Retinal pigment epithelial cell (primary cell): ENCODE data around the gene ZCCHC7.
"Not testable (repeated sequence)": the region's sequence is repeated elsewhere in the genome, so short reads cannot be mapped to it uniquely, and the experiment has no call there.

Experiments
- DNase-seq: peaks from one replicate; pipeline ENCODE4 v3.0.0-alpha.2; 2010; ENCODE audit warnings: low read depth
- H3K4me3 ChIP-seq: 2 replicates; pipeline ENCODE4 v1.5.1; 2011; ENCODE audit warnings: mild to moderate bottlenecking, low read length, control low read depth, moderate library complexity
- TF ChIP-seq, protein P1 (sequence below): conservative IDR thresholded peaks from 2 replicates; pipeline ENCODE4 v1.5.1; 2011; ENCODE audit warnings: low read depth, low read length, control low read depth, inconsistent platforms

ZCCHC7 gene

DNA sequence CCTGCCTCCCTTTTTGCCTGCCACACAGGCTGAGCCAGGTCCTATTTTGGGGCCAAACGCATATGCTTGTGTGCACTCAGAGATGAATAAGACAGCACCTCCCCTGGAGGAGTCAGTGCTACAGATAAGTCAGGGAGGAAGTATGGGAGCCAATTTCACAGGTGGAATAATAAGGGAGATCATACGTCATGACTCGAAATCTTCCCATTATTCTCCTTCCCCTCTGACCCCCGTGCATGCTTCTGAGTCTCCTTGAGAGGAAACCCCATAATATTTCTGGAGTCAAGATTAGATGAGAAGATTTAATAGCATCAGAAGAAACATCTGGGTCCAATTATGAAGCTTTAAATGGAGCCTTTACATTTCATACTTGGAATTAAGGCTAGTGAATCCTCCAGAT, 15.1 kb upstream of the ZCCHC7 start:
- H3K4me3 ChIP-seq, result no peak overlapping the region
- DNase-seq, result no peak
- TF ChIP-seq, protein P1, sequence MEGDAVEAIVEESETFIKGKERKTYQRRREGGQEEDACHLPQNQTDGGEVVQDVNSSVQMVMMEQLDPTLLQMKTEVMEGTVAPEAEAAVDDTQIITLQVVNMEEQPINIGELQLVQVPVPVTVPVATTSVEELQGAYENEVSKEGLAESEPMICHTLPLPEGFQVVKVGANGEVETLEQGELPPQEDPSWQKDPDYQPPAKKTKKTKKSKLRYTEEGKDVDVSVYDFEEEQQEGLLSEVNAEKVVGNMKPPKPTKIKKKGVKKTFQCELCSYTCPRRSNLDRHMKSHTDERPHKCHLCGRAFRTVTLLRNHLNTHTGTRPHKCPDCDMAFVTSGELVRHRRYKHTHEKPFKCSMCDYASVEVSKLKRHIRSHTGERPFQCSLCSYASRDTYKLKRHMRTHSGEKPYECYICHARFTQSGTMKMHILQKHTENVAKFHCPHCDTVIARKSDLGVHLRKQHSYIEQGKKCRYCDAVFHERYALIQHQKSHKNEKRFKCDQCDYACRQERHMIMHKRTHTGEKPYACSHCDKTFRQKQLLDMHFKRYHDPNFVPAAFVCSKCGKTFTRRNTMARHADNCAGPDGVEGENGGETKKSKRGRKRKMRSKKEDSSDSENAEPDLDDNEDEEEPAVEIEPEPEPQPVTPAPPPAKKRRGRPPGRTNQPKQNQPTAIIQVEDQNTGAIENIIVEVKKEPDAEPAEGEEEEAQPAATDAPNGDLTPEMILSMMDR, result no peak

DNA sequence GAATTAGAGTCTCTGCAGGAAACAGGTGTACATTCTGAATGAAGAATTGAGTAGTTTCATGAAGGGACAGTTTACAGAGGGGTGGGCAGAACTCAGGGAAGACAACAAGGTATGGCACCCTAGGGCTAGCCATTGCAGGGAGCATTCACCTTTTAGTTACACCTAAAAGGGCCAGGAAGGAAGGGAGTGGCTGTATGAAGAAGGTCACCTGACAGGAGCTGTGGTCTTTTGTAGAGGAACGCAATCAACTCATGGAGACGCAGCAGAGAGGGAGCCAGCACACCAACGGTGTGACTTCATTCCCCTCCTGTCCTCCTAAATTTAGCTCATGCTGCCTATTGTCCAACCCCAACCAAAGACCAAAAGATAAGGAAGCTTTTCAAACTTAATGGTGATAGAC, 12.7 kb upstream of the ZCCHC7 start:
- H3K4me3 ChIP-seq, result no peak overlapping the region
- TF ChIP-seq, protein P1, result no peak
- DNase-seq, result no peak

DNA sequence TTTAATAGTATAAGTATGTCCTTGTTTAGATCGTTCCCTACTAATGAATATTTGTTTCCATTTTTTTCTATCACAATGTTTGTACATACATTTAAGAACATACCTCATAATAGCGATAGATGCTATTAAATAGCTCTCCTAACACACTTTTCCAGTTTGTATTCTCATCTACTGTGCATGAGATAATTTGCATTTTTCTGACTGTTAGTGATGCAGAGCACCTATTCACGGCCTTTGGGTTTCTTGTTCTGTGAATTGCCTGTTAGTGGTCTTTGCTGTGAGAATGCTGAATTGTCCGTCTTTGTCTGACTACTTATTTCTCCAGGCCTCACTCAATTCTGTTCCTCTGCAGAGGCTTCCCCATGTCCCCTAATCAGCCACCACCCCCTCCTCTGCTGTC, 5.9 kb upstream of the ZCCHC7 start:
- H3K4me3 ChIP-seq, DNase-seq: not testable (repeated sequence)

- TF ChIP-seq, protein P1, result no peak
- DNase-seq, result no peak
- H3K4me3 ChIP-seq, result no peak overlapping the region
Observed at GRCh38 chr9:37117956-37118355, 2.4 kb upstream of the ZCCHC7 start.

- TF ChIP-seq, protein P1, result no peak
- H3K4me3 ChIP-seq, result no peak overlapping the region
- no peak for DNase-seq
Observed at GRCh38 chr9:37119360-37119759, 1.0 kb upstream of the ZCCHC7 start.

DNA sequence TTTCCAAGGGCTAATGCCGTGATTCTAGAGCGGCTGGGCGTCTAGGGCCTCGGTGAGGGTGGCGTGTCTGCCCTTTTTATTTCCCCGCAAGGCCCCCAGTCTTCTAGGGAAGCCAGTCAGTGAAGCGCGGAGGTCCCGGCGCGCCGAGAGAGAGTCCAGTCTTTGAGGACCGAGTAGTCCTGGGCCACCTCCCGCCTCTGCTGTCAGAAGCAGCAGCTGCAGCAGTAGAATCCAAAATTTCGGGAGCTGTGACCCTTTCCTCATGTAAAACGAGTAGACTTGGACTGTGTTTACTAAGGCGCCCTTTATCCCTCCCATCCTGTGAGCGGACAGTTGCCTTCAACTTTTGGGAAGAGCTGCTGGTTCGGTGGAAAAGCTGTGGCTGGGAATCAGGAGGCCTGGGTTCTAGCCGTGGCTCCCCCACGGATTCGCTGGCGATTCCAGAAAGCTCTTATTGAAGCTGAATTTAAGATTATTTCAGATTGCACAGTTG, 515 bp downstream of the ZCCHC7 start:
- DNase-seq, result not testable (repeated sequence)
- peak overlapping the region; percentile 86 for H3K4me3 ChIP-seq

DNA sequence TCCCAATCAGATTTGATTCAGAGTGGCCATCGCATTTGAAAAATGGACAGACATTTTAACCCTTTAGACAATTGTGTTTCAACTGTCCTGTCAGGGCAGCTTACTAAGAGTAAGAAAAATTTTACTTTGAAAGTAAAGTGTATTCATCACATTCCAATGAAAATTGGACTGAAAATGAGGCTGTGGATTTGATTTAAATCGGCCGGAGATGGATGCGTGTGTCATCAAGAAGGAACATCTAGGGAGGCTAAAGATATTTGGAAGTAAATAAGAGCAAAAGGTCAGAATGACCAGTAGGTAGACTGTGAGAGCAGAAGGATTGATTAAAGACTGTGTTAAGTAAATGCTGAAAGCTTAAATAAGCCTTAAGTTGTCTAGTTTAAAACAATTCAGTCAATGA, 1.5 kb downstream of the ZCCHC7 start:
- TF ChIP-seq, protein P1, result no peak
- peak overlapping the region; percentile 86 for H3K4me3 ChIP-seq
- DNase-seq, result no peak

DNA sequence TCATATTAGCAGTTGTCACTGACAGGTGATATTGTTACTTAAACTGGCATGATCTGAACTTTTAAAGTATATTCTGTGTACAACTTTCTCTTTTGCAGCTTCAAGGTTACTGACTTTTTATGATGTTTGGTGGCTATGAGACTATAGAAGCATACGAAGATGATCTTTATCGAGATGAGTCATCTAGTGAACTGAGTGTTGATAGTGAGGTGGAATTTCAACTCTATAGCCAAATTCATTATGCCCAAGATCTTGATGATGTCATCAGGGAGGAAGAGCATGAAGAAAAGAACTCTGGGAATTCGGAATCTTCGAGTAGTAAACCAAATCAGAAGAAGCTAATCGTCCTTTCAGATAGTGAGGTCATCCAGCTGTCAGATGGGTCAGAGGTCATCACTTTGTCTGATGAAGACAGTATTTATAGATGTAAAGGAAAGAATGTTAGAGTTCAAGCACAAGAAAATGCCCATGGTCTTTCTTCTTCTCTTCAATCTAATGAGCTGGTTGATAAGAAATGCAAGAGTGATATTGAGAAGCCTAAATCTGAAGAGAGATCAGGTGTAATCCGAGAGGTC, 5.9 kb downstream of the ZCCHC7 start:
- H3K4me3 ChIP-seq, result no peak overlapping the region
- no peak for DNase-seq
- TF ChIP-seq, protein P1, result no peak
